PC-9 (cell line): Measurements from ENCODE around the gene PEAK1. TPM values are rescaled to one million over a fixed set of nuclear protein-coding genes. Genes with fewer than 3 reads are reported as not detected.

Experiments
- BruUV-seq: library from RNA; stranded (reverse); fragments of 400-500 nt; replicated peaks from 2 replicates; lab custom pipeline; 2021; lab: Mats Ljungman, UMichigan
- CTCF ChIA-PET: fragments of 300-600 bp; sonication (Branson Sonifier 250); formaldehyde crosslinking; loops from one replicate; lab custom pipeline; 2022; ENCODE audit warnings: antibody characterized with exemption; lab: Charles Lee
- POLR2A ChIA-PET: fragments of 300-600 bp; sonication (Branson Sonifier 250); formaldehyde crosslinking; loops from one replicate; lab custom pipeline; 2022; ENCODE audit warnings: antibody characterized with exemption; ENCODE audit not compliant: unreplicated experiment; lab: Charles Lee
- DNase-seq, 2 experiments: peaks; one replicate each; pipeline versions ENCODE4 v3.0.0 to v3.0.0-alpha.2; 2015 to 2022; ENCODE audit warnings: mixed read lengths in 1 of 2
- H2AFZ ChIP-seq: fragments of 200-600 bp; sonication (generic); 2 replicates; pipeline ENCODE4 v1.8.1; 2017; ENCODE audit warnings: antibody characterized with exemption
- H3F3A ChIP-seq: fragments of 200-600 bp; sonication (generic); 2 replicates; pipeline ENCODE4 v1.8.1; 2017; ENCODE audit warnings: antibody characterized with exemption, mild to moderate bottlenecking, low read depth; ENCODE audit not compliant: insufficient read depth
- H3K27ac ChIP-seq: fragments of 200-600 bp; sonication (generic); 2 replicates; pipeline ENCODE4 v1.6.1; 2016; ENCODE audit warnings: mixed run types
- H3K27me3 ChIP-seq: fragments of 200-600 bp; sonication (generic); 2 replicates; pipeline ENCODE4 v1.6.1; 2016; ENCODE audit warnings: low read depth, mixed run types; ENCODE audit not compliant: insufficient read depth
- H3K36me3 ChIP-seq: fragments of 200-600 bp; sonication (generic); 2 replicates; pipeline ENCODE4 v1.6.1; 2016; ENCODE audit warnings: low read depth, mixed run types
- H3K4me1 ChIP-seq: fragments of 200-600 bp; sonication (generic); replicated peaks from 2 replicates; pipeline ENCODE4 v1.6.1; 2016; ENCODE audit warnings: mixed run types; ENCODE audit not compliant: insufficient read depth
- H3K4me2 ChIP-seq: fragments of 200-600 bp; sonication (generic); 2 replicates; pipeline ENCODE4 v1.6.1; 2017; ENCODE audit warnings: mixed run types
- H3K4me3 ChIP-seq: fragments of 200-600 bp; sonication (generic); 2 replicates; pipeline ENCODE4 v1.6.1; 2016; ENCODE audit warnings: mixed run types
- H3K79me2 ChIP-seq: fragments of 200-600 bp; sonication (generic); 2 replicates; pipeline ENCODE4 v1.6.1; 2017; ENCODE audit warnings: low read depth, mixed run types
- H3K9me2 ChIP-seq: fragments of 200-600 bp; sonication (generic); 2 replicates; pipeline ENCODE4 v1.8.1; 2017; ENCODE audit warnings: mild to moderate bottlenecking; ENCODE audit not compliant: insufficient read depth
- H3K9me3 ChIP-seq: fragments of 200-600 bp; sonication (generic); 2 replicates; pipeline ENCODE4 v1.8.1; 2016; ENCODE audit warnings: low read depth; ENCODE audit not compliant: insufficient read depth
- H4K20me1 ChIP-seq: fragments of 200-600 bp; sonication (generic); 2 replicates; pipeline ENCODE4 v1.8.1; 2017; ENCODE audit not compliant: insufficient read depth
- CTCF ChIP-seq: fragments of 200-600 bp; sonication (generic); conservative IDR thresholded peaks from 2 replicates; pipeline ENCODE4 v1.6.1; 2017; ENCODE audit warnings: mixed run types, antibody characterized with exemption, mild to moderate bottlenecking, moderate library complexity
- EZH2 ChIP-seq: fragments of 200-600 bp; sonication (generic); IDR thresholded peaks from 2 replicates; pipeline ENCODE4 v1.8.0; 2017; ENCODE audit warnings: antibody characterized with exemption, low read depth
- intact Hi-C: fragments of 100-400 bp; cut with micrococcal nuclease; formaldehyde crosslinking; loops from one replicate; pipeline ENCODE4 v1.10.0; 2022; ENCODE audit not compliant: unreplicated experiment
- total RNA-seq: library from RNA; stranded (reverse); gene quantifications from 2 replicates; pipeline ENCODE4 v1.2.3, GENCODE V29; 2021

Gene PEAK1
- total RNA-seq, 1 experiment from 2014 or later: 20.7 TPM

DNA sequence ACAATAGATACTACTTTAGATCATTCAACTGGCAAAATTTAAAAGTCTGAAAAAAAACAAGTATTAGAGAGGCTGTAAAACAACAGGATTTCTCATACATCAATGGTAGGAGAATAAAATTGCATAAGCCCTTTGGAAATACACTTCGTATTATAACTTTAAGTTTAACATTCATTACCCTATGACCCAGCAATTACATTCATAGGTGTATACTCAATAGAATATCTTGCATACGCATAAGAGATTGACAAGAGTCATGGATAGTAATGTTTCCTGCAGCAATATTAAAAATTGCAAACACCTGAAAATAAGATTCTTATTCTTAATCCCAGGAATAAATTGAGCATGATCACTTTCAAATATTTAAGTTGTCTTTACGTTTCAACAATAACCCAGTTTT, 63.6 kb downstream of the PEAK1 start:
- CTCF ChIA-PET: no interaction called here
- no peaks in the 10 kb centered on the region for H3K36me3 ChIP-seq
- H3K27ac ChIP-seq: no peak overlapping the region
- no peak for DNase-seq
- H3F3A ChIP-seq: no peaks in the 10 kb centered on the region
- POLR2A ChIA-PET: no interaction called here
- TF ChIP-seq EZH2: no peak
- no peak for TF ChIP-seq CTCF
- H3K4me3 ChIP-seq: no peak overlapping the region
- H3K9me3 ChIP-seq: no peaks in the 10 kb centered on the region
- peaks cover 10% of the 10 kb centered on the region for H3K4me1 ChIP-seq
- BruUV-seq: no TSS peak
- no peaks in the 10 kb centered on the region for H3K27me3 ChIP-seq
- intact Hi-C loops: no loop called here
- no peak overlapping the region for H3K4me2 ChIP-seq
- H3K79me2 ChIP-seq: no peaks in the 10 kb centered on the region
- H4K20me1 ChIP-seq: no peaks in the 10 kb centered on the region
- no peaks in the 10 kb centered on the region for H3K9me2 ChIP-seq
- no peak overlapping the region for H2AFZ ChIP-seq

DNA sequence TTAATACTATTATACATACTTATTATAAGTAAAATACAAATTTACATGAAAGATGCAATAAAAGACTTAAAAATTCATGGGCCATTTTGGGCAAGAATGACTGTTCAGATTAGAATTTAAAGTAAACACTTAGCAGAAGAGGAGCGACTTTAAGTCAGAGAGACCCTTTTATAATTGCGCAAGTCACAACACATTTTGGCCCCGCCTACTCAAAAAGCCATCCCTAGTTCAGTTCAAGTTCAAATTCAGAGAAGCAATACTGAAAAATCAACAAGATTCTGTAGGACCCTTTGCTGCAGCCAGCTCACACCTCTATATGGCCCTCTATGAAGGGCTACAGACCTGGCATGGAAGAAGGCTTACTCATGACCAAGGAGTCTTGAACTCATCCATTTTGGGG, 64.6 kb downstream of the PEAK1 start:
- BruUV-seq: no TSS peak
- H3K79me2 ChIP-seq: no peaks in the 10 kb centered on the region
- H3K27ac ChIP-seq: no peak overlapping the region
- peaks cover 10% of the 10 kb centered on the region for H3K4me1 ChIP-seq
- no peaks in the 10 kb centered on the region for H3K27me3 ChIP-seq
- ChIA-PET POLR2A (no interaction called here), CTCF (no interaction called here)
- H3K4me2 ChIP-seq: no peak overlapping the region
- no peak overlapping the region for H3K4me3 ChIP-seq
- H2AFZ ChIP-seq: no peak overlapping the region
- H3K36me3 ChIP-seq: no peaks in the 10 kb centered on the region
- DNase-seq: no peak
- TF ChIP-seq CTCF: no peak
- no peak for TF ChIP-seq EZH2
- H4K20me1 ChIP-seq: no peaks in the 10 kb centered on the region
- H3F3A ChIP-seq: no peaks in the 10 kb centered on the region
- H3K9me2 ChIP-seq: no peaks in the 10 kb centered on the region
- intact Hi-C loops: no loop called here
- H3K9me3 ChIP-seq: no peaks in the 10 kb centered on the region

DNA sequence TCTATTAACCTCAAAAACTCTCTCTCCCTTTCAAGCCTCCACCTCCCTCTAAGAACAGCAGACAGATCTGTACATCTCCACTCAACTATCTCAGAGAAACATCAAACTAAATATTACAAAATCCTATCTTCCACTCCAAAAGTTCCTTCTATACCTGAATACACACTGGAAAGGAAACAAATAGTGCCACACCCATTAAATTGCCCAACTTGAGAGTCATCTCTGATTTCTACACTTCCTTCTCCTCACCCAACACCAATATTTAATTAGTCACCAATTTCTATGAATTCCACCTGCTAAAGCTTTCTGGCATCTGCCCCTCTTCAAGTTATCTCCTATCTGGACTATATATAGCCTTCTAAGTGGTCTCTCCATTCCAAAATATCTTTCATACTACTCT, 65.8 kb downstream of the PEAK1 start:
- Histone ChIP-seq H2AFZ (no peak overlapping the region), H3K27ac (no peak overlapping the region), H3K4me2 (peak overlapping the region; percentile 2; the same call in 1 of the 2 replicates), H3K36me3 (no peaks in the 10 kb centered on the region), H3K27me3 (no peaks in the 10 kb centered on the region), H3K79me2 (no peaks in the 10 kb centered on the region), H3K9me3 (no peaks in the 10 kb centered on the region), H3F3A (no peaks in the 10 kb centered on the region), H3K4me1 (peaks cover 10% of the 10 kb centered on the region), H4K20me1 (no peaks in the 10 kb centered on the region), H3K4me3 (no peak overlapping the region), H3K9me2 (no peaks in the 10 kb centered on the region)
- intact Hi-C loops: no loop called here
- ChIA-PET CTCF (no interaction called here), POLR2A (no interaction called here)
- no TSS peak for BruUV-seq
- TF ChIP-seq CTCF: no peak
- TF ChIP-seq EZH2: no peak
- peak in 1 of 2 experiments; percentile 60 for DNase-seq
